NCI-H1105 treated with DMSO at 0.1 percent for 48 hours (cell line): ENCODE measurements around the gene ABCB9.

Experiments
- DNase-seq: peaks from one replicate; lab custom pipeline; 2025; lab: John Stamatoyannopoulos, UW

The ABCB9 gene

GRCh38 chr12:122981587-122982476 lies 15.6 kb upstream of the ABCB9 start:
- no peak for DNase-seq

- no peak for DNase-seq
These were observed 14.8 kb upstream of the ABCB9 start for GRCh38 chr12:122981036-122981471.

DNA sequence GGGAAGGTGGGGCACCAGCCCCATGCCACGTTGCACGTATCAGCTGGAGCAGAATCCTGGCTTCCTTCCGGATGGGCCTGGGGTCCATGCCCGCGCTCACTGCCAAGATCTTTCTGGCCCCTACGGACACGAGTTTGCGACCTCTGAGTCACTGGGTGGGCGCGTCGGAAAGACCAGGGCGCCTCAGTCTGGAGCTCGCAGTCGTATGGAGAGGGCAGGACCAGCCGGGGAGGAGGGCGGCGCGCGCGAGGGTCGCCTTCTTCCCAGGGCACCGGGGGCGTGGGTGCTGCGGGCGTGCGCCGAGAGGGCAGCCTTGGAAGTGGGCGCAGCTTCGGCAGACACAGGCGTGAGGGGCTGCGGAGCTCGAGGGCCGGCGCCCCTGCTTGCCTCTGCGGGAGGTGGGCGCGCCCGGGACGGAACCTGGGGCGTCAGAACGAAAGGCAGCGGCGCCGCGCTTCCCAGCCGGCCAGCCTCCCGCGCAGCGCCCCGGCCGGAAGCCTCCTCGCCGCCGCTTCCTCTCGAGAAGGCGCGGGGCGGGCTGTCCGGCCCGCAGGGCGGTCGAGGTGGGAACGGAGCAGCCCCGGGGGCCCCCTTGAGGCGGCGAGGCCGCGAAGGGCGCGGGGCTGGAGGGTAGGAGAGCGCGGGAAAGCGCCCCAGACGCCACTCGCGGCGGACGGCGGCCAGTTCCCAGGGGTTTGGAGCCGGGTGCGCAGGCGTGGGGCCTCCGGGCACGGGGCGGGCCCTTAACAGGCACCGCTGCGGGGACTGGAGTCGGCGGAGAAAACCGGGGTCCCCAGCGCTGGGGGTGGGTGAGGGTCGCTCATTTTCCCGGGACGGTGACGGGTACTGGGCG lies 14.1 kb upstream of the ABCB9 start, which contains the start of gene ARL6IP4:
Gene ARL6IP4 (plus strand): TSS at position 499 of the 853 bp plus-strand sequence. CDS start 459 bp downstream, outside the sequence.
- peak; percentile 47 for DNase-seq

DNA sequence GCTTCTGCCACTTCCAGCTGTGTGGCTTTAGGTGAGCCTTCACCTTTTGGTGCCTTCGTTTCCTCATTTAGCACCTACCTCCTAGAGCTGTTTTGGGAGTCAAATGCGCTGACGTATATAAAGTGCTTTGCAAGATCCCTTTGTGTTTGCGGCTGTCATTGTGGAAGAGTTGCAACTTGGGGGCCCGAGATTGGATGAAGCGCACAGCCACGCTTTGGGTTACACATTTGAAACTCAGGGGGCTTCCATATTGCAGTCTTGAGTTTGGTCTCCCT lies 13.6 kb upstream of the ABCB9 start:
- DNase-seq, result no peak

- DNase-seq, result no peak
These were observed 13.0 kb upstream of the ABCB9 start for GRCh38 chr12:122979001-122979907.

GRCh38 chr12:122978507-122978955 lies 12.3 kb upstream of the ABCB9 start:
- no peak for DNase-seq

- no peak for DNase-seq
These were observed 11.6 kb upstream of the ABCB9 start for GRCh38 chr12:122977655-122978392.

- DNase-seq, result no peak
These were observed 10.9 kb upstream of the ABCB9 start for GRCh38 chr12:122977153-122977552.

DNA sequence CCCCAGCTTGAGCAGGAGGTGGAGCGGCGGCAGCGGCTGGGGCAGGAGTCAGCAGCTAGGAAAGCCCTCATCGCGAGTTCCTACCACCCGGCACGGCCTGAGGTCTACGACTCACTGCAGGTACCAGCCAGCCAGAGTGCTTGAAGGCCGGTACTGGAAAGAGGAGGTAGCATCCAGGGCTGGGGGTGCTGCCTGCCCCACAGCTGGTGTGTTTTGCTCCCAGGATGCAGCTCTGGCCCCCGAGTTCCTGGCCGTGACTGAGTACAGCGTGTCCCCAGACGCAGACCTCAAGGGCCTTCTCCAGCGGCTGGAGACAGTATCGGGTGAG lies 10.3 kb upstream of the ABCB9 start:
- DNase-seq, result no peak

- peak; percentile 7 for DNase-seq
These were observed 9.8 kb upstream of the ABCB9 start for GRCh38 chr12:122975790-122976647.

DNA sequence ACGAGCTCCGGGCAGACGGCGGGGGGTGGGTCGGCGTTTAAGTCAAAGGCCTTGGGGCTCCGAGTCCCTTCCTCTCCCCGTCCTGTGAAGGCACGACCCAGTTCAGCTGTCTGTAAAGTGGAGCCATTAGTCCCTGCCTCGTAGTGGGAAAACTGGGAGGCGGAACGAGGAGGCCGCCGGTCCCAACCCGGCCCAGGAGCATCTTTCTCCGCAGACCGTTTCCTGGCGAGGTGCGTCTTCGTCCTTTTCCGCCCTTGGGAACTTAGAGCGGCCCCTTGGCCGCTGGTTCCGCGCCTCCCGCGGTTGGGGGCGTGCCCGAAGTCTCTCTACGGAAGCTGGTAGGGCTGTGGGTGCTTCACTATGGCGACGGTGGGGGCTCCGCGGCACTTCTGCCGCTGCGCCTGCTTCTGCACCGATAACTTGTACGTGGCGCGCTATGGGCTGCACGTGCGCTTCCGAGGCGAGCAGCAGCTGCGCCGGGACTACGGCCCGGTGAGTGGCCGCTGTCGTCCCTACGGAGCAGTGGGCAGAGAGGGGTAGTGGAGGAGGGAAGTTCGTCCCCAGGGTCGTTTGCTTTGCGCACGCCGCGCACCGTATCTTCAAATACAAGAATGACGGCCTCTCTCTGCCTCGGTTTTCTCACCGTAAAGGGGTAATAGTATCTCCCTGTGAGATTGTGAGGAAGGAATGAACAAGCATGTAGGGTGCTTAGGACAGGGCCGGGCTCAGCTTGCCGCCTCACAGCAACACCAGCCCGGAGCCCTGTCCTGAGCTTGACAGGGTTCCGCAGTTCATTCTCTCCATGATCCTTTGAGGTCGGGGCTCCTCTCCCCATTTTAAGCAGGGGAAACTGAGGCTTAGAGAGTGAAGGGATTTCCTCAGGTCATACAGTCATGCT lies 8.9 kb upstream of the ABCB9 start, which contains the start of gene OGFOD2:
Gene OGFOD2 (plus strand): TSS at position 353 of the 898 bp plus-strand sequence. CDS start 8 bp downstream, at position 361.
- DNase-seq, result peak; percentile 88

DNA sequence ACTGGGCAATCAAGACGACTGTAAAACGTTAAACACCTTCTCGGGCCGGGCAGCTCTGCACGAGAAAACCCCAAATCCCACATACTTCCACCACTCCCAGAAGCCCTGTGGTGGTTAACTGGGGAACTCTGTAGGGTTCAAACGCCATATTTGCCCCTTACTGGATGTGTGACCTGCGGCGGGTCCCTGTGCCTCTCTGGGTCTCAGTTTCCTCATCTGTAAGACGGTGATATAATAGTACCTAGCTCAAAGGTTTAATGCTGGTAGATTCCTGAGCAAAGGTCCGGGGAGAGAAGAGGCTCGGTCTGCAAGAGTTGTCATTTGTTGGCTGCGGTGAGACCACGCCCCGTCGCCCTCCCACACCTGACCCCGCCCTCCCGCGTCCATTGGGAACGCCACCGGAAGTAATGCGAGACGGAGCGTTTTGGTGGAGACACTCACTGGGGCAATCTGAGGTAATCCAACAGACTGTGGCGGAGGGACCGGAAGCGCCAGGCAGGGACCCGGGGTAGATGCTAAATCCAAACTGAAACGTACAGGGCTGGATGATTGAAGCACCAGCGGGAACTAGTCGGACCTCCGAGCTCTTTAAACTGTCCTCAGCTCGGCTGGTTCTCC lies 8.1 kb upstream of the ABCB9 start:
- peak; percentile 97 for DNase-seq

DNA sequence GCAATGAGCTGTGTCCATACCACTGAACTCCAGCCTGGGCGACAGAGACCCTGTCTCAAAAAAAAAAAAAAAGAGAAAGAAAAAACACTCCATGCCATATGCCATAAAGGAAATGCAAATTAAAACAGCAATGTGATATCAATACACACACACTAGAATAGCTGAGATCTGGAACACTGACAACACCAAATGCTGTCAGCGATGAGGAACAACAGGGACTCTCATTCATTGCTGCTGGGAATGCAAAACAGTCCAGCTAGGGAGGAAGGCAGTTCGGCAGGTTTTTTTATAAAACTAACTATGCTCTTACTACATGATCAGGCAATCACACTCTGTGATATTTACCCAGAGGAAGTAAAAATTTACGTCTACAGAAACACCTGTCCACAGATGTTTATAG lies 3.4 kb upstream of the ABCB9 start:
- no peak for DNase-seq

DNA sequence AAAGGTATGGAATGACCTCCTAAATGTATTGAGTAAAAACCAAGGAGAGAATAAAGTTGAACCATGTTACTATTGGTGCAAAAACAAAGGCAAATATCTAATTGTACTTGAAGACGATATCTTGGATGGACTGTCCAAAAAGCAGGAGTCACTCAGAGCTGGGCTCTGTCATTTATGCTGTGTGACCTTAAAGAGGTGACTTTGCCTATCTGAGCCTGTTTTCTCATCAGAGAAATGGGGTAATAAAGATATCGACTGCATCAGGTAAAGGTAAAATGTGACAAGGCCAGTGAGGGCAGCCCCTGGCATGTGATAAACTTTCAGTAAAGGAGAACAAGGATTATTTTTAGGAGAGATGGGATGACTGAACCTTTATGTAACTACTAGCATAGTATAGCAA lies 1.8 kb upstream of the ABCB9 start:
- no peak for DNase-seq

GRCh38 chr12:122966743-122967550 lies 684 bp upstream of the ABCB9 start:
- DNase-seq, result no peak

DNA sequence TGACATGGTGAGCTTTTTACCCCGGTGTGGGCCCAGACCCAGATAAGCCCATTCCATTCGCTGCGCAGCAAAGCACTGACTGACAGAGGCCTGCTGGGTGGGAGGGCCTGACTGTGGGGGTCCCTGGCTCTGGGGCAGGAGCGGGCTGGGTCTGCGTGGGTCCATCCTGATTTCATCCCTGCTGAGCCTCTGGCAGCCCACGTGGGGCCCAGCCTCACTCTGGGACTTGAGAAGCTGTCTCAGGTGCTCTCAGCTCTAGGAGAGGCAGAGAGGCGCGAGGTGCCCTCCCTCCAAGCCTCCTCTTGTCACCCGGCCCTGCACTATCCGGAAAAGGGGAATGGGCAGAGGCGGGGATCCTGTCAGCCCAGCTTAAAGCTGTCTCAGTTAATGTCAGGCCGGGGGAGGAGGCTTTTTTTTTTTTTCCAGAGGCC lies 927 bp downstream of the ABCB9 start:
- DNase-seq, result no peak

- no peak for DNase-seq
These were observed 1.6 kb downstream of the ABCB9 start for GRCh38 chr12:122964439-122965257.
